Measurements from ENCODE around the gene SH3RF1. TPM values are rescaled to one million over a fixed set of nuclear protein-coding genes. Genes with fewer than 3 reads are reported as not detected.

Gene SH3RF1
- total RNA-seq, 2 experiments from 2014 or later = 0.34 TPM

GRCh38 chr4:169152098-169152497 is 118.7 kb downstream of the SH3RF1 start:
- no peaks in the 10 kb centered on the region for H3K4me1 Mint-ChIP-seq (ENCODE audit: low read depth)
- intact Hi-C loops (cut with micrococcal nuclease) = no loop called here
- peaks cover under 1% of the 10 kb centered on the region for H3K27me3 Mint-ChIP-seq
- H3K36me3 Mint-ChIP-seq (ENCODE audit: low read depth) = no peaks in the 10 kb centered on the region
- TF ChIP-seq, protein P1, sequence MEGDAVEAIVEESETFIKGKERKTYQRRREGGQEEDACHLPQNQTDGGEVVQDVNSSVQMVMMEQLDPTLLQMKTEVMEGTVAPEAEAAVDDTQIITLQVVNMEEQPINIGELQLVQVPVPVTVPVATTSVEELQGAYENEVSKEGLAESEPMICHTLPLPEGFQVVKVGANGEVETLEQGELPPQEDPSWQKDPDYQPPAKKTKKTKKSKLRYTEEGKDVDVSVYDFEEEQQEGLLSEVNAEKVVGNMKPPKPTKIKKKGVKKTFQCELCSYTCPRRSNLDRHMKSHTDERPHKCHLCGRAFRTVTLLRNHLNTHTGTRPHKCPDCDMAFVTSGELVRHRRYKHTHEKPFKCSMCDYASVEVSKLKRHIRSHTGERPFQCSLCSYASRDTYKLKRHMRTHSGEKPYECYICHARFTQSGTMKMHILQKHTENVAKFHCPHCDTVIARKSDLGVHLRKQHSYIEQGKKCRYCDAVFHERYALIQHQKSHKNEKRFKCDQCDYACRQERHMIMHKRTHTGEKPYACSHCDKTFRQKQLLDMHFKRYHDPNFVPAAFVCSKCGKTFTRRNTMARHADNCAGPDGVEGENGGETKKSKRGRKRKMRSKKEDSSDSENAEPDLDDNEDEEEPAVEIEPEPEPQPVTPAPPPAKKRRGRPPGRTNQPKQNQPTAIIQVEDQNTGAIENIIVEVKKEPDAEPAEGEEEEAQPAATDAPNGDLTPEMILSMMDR (IDR thresholded peaks at IDR 0.05) = no peak
- no peaks in the 10 kb centered on the region for H3K9me3 Mint-ChIP-seq
- ATAC-seq = no peak
- ChIA-PET CTCF (no interaction called here), POLR2A (no interaction called here)
- H3K4me3 Mint-ChIP-seq = no peak overlapping the region
- DNase-seq = no peak
- H3K27ac Mint-ChIP-seq = no peak overlapping the region

GRCh38 chr4:169151671-169152070 is 119.1 kb downstream of the SH3RF1 start:
- Mint-ChIP-seq H3K4me3 (no peak overlapping the region), H3K4me1 (ENCODE audit: low read depth) (no peaks in the 10 kb centered on the region), H3K27me3 (no peaks in the 10 kb centered on the region), H3K36me3 (ENCODE audit: low read depth) (no peaks in the 10 kb centered on the region), H3K9me3 (no peaks in the 10 kb centered on the region), H3K27ac (no peak overlapping the region)
- ChIA-PET POLR2A (no interaction called here), CTCF (interaction anchor here (0.8 kb wide), 1 partner anchor 28 kb away, joined by 3 read pairs; no protein-coding TSS in a partner anchor)
- ATAC-seq (no peak), DNase-seq (no peak)
- TF ChIP-seq, protein P1 (IDR thresholded peaks at IDR 0.05) = no peak
- intact Hi-C loops (cut with micrococcal nuclease) = no loop called here

GRCh38 chr4:169150806-169151205 is 120.0 kb downstream of the SH3RF1 start:
- Mint-ChIP-seq H3K27ac (no peak overlapping the region), H3K4me1 (ENCODE audit: low read depth) (no peaks in the 10 kb centered on the region), H3K9me3 (no peaks in the 10 kb centered on the region), H3K4me3 (no peak overlapping the region), H3K27me3 (no peaks in the 10 kb centered on the region), H3K36me3 (ENCODE audit: low read depth) (no peaks in the 10 kb centered on the region)
- DNase-seq (no peak), ATAC-seq (no peak)
- ChIA-PET POLR2A (no interaction called here), CTCF (interaction anchor here (1.2 kb wide), 2 partner anchors 10 to 342 kb away, joined by 3 to 4 read pairs; no protein-coding TSS in a partner anchor)
- intact Hi-C loops (cut with micrococcal nuclease) = no loop called here
- TF ChIP-seq, protein P1 (IDR thresholded peaks at IDR 0.05) = no peak

DNA sequence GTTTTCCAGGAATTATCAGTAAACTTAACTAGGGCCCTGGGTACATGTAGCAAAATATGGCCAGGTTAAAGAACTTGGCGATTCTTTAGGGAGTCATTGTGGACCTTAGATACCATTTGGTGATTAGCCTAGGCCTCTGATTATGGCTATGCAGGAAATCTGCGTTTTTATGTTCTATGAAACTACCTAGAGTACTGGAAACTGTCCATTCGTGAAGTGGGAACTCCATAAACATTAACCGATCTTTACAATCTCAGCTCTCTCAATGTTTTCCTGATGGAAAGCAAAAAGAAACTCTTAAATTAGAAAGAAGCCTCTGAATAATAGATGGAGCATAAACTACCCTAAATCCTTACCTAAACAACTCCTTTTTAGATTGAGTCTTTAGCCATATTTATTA is 121.9 kb downstream of the SH3RF1 start:
- Mint-ChIP-seq H3K27ac (no peak overlapping the region), H3K4me1 (ENCODE audit: low read depth) (no peaks in the 10 kb centered on the region), H3K27me3 (no peaks in the 10 kb centered on the region), H3K4me3 (no peak overlapping the region), H3K9me3 (no peaks in the 10 kb centered on the region), H3K36me3 (ENCODE audit: low read depth) (no peaks in the 10 kb centered on the region)
- POLR2A ChIA-PET = no interaction called here
- ATAC-seq = no peak
- CTCF ChIA-PET = interaction anchor here (1.4 kb wide), 1 partner anchor 226 kb away, joined by 3 read pairs; no protein-coding TSS in a partner anchor
- TF ChIP-seq, protein P1 (IDR thresholded peaks at IDR 0.05) = no peak
- intact Hi-C loops (cut with micrococcal nuclease) = no loop called here
- DNase-seq = no peak

- intact Hi-C loops (cut with micrococcal nuclease) = no loop called here
- DNase-seq (no peak), ATAC-seq (no peak)
- Mint-ChIP-seq H3K27me3 (peaks cover 1% of the 10 kb centered on the region), H3K4me1 (ENCODE audit: low read depth) (no peaks in the 10 kb centered on the region), H3K4me3 (no peak overlapping the region), H3K9me3 (no peaks in the 10 kb centered on the region), H3K36me3 (ENCODE audit: low read depth) (no peaks in the 10 kb centered on the region), H3K27ac (no peak overlapping the region)
- CTCF ChIA-PET = no interaction called here
- POLR2A ChIA-PET = interaction anchor here (0.6 kb wide), 1 partner anchor 329 kb away, joined by 3 read pairs; no protein-coding TSS in a partner anchor
- TF ChIP-seq, protein P1 (IDR thresholded peaks at IDR 0.05) = no peak
Measured at GRCh38 chr4:169147191-169147590, 123.6 kb downstream of the SH3RF1 start.

All from activated CD8-positive, alpha-beta T cell treated with anti-CD3 and anti-CD28 coated beads for 36 hours (primary cell).